HepG2 (cell line): ENCODE results near the gene SAPCD2. TPM values are rescaled to one million over a fixed set of nuclear protein-coding genes. Genes with fewer than 3 reads are reported as not detected.

Experiments
- ATAC-seq: fragments of 200-7000 bp; cut with Tn5 transposase; 3 replicates; pipeline ENCODE4 v1.9.1; 2020; ENCODE audit warnings: mild to moderate bottlenecking, moderate library complexity
- BruUV-seq: library from RNA; stranded (reverse); fragments of 400-500 nt; replicated peaks from 2 replicates; lab custom pipeline; 2021; lab: Mats Ljungman, UMichigan
- CTCF ChIA-PET: fragments of 300-600 bp; formaldehyde crosslinking; extraction: SDS; loops from one replicate; lab custom pipeline; 2021; ENCODE audit warnings: low total read pairs, inconsistent platforms, low intra/inter-chr PET ratio; lab: Yijun Ruan, JAX
- POLR2A ChIA-PET: fragments of 350-600 bp; sonication (Branson Sonifier 250); formaldehyde crosslinking; loops from one replicate; lab custom pipeline; 2020; ENCODE audit warnings: antibody characterized with exemption, inconsistent platforms; lab: Yijun Ruan, JAX
- DNase-seq: peaks from one replicate; pipeline ENCODE4 v3.0.0-alpha.2; 2015; ENCODE audit warnings: low spot score
- FAIRE-seq: peaks from 3 replicates; lab custom pipeline; 2011; peaks lifted over from hg19 to GRCh38; lab: Jason Lieb, UNC
- H2AFZ ChIP-seq: one replicate; pipeline ENCODE4 v1.6.1; 2011; ENCODE audit warnings: low read length, inconsistent platforms
- H3K27ac ChIP-seq: fragments of 300-600 bp; 3 replicates; pipeline ENCODE4 v1.8.0; 2011; ENCODE audit warnings: mixed run types, mild to moderate bottlenecking, mixed read lengths, low read length, inconsistent platforms; ENCODE audit not compliant: insufficient read depth; ENCODE audit errors: extremely low read length
- H3K27me3 ChIP-seq, 2 experiments: fragments of 200-600 bp in 1 of 2; 2 replicates in 1 of 2; 3 replicates in 1 of 2; pipeline versions ENCODE4 v1.6.0 to v1.8.0; 2011; ENCODE audit warnings: low read length in 2 of 2, mild to moderate bottlenecking in 2 of 2, moderate library complexity in 2 of 2, inconsistent platforms in 1 of 2; ENCODE audit not compliant: insufficient read depth in 2 of 2, control insufficient read depth in 1 of 2
- H3K36me3 ChIP-seq, 2 experiments: fragments of 200-600 bp in 1 of 2; replicated peaks in 1 of 2; 2 replicates in 1 of 2; 3 replicates in 1 of 2; pipeline versions ENCODE4 v1.5.1 to v1.8.0; 2011; ENCODE audit warnings: low read length in 2 of 2, inconsistent platforms in 1 of 2; ENCODE audit not compliant: insufficient read depth in 2 of 2, control insufficient read depth in 1 of 2
- H3K4me1 ChIP-seq: 2 replicates; pipeline ENCODE4 v1.5.1; 2012; ENCODE audit warnings: low read length, inconsistent platforms; ENCODE audit not compliant: insufficient read depth
- H3K4me2 ChIP-seq: 2 replicates; pipeline ENCODE4 v1.6.0; 2011; ENCODE audit warnings: low read depth, low read length, inconsistent platforms
- H3K4me3 ChIP-seq, 3 experiments: fragments of 200-600 bp in 1 of 3; sonication (generic), shearing (Covaris generic) in 1 of 3; replicated peaks in 1 of 3; 2 replicates each; pipeline ENCODE4 v1.5.1; 2011 to 2016; ENCODE audit warnings: low read length in 3 of 3, inconsistent platforms in 2 of 3, low read depth in 2 of 3, mild to moderate bottlenecking in 2 of 3, control low read depth in 1 of 3, mixed read lengths in 1 of 3; ENCODE audit not compliant: insufficient read depth in 1 of 3
- H3K79me2 ChIP-seq: one replicate; pipeline ENCODE4 v1.6.1; 2011; ENCODE audit warnings: low read length, inconsistent platforms; ENCODE audit not compliant: insufficient read depth
- H3K9ac ChIP-seq: 2 replicates; pipeline ENCODE4 v1.6.0; 2011; ENCODE audit warnings: mild to moderate bottlenecking, low read depth, low read length, inconsistent platforms; ENCODE audit not compliant: insufficient read depth
- H3K9me3 ChIP-seq: 2 replicates; pipeline ENCODE4 v1.5.1; 2012; ENCODE audit warnings: mild to moderate bottlenecking, low read length
- H4K20me1 ChIP-seq: 2 replicates; pipeline ENCODE4 v1.6.0; 2011; ENCODE audit warnings: inconsistent platforms, mild to moderate bottlenecking, low read length, moderate library complexity; ENCODE audit not compliant: insufficient read depth
- HES4 ChIP-seq: sonication (generic); formaldehyde crosslinking; IDR thresholded peaks from 2 replicates; pipeline ENCODE4 v1.9.0; 2021; ENCODE audit warnings: mild to moderate bottlenecking, missing genetic modification reagents, borderline replicate concordance
- MZF1 ChIP-seq: sonication (generic); formaldehyde crosslinking; IDR thresholded peaks from 2 replicates; pipeline ENCODE4 v1.8.1; 2023; ENCODE audit warnings: mild to moderate bottlenecking, missing genetic modification reagents, borderline replicate concordance
- NCOA1 ChIP-seq: sonication (generic); formaldehyde crosslinking; IDR thresholded peaks from 2 replicates; pipeline ENCODE4 v1.9.0; 2021; ENCODE audit warnings: missing genetic modification reagents
- PRPF4 ChIP-seq: fragments of 200-400 bp; formaldehyde crosslinking; IDR thresholded peaks from 2 replicates; pipeline ENCODE4 v1.6.1; 2016; ENCODE audit warnings: low read length, low read depth; ENCODE audit not compliant: poor library complexity, severe bottlenecking
- SMAD9 ChIP-seq: sonication (generic); formaldehyde crosslinking; IDR thresholded peaks from 2 replicates; pipeline ENCODE4 v1.5.1; 2020; ENCODE audit warnings: mild to moderate bottlenecking, missing genetic modification reagents
- ZNF256 ChIP-seq: sonication (generic); formaldehyde crosslinking; conservative IDR thresholded peaks from 2 replicates; pipeline ENCODE4 v1.4.0; 2020; ENCODE audit warnings: missing genetic modification reagents
- ZNF367 ChIP-seq: sonication (generic); formaldehyde crosslinking; IDR thresholded peaks from 2 replicates; pipeline ENCODE4 v1.4.0; 2020; ENCODE audit warnings: missing genetic modification reagents, borderline replicate concordance
- ZNF552 ChIP-seq: sonication (generic); formaldehyde crosslinking; IDR thresholded peaks from 2 replicates; pipeline ENCODE4 v1.9.0; 2022; ENCODE audit warnings: missing genetic modification reagents, mild to moderate bottlenecking, borderline replicate concordance
- ZSCAN29 ChIP-seq: sonication (generic); formaldehyde crosslinking; conservative IDR thresholded peaks from 2 replicates; pipeline ENCODE4 v1.4.0; 2020; ENCODE audit warnings: mild to moderate bottlenecking, missing genetic modification reagents
- WGBS: methylation state at CpG from one replicate; pipeline ENCODE4 v1.1.6; 2017; ENCODE audit warnings: low lambda C conversion rate; 5-methylcytosine and 5-hydroxymethylcytosine counted together
- in situ Hi-C: cut with HindIII; loops from 2 replicates; pipeline ENCODE4 v1.10.0; 2017; ENCODE audit warnings: low pct_unique_long_range_greater_than_20kb; ENCODE audit not compliant: extremely low pct_ligation_motif_present
- intact Hi-C: fragments of 100-400 bp; cut with micrococcal nuclease; formaldehyde crosslinking; loops from one replicate; pipeline ENCODE4 v1.10.0; 2022; ENCODE audit not compliant: unreplicated experiment
- polyA plus RNA-seq, 8 experiments: library from polyadenylated mRNA; depleted of rRNA in 3 of 8; stranded (reverse) in 7 of 8; unstranded in 1 of 8; fragments of >200 nt; fragmentation: Illumina TruSeq in 4 of 8; extraction: Trizol in 4 of 8; gene quantifications; 2 replicates each; pipeline versions ENCODE4 v1.2.1 to v1.2.3, GENCODE V29; 2011 to 2016; ENCODE audit warnings: low read depth in 4 of 8, missing spikeins in 1 of 8, mixed read lengths in 1 of 8; ENCODE audit not compliant: insufficient read depth in 1 of 8
- total RNA-seq, 5 experiments: library from RNA; depleted of rRNA; stranded (reverse); fragments of >200 nt; fragmentation: Illumina TruSeq; extraction: Trizol; gene quantifications; 2 replicates each; pipeline ENCODE4 v1.2.3, GENCODE V29; 2016; ENCODE audit warnings: low read depth in 1 of 5
- TF ChIP-seq, protein P1 (sequence below): sonication (generic); formaldehyde crosslinking; IDR thresholded peaks from 2 replicates; pipeline ENCODE4 v1.5.0; 2020; ENCODE audit warnings: missing genetic modification reagents
- TF ChIP-seq, protein P2 (sequence below): sonication (generic); formaldehyde crosslinking; IDR thresholded peaks from 2 replicates; pipeline ENCODE4 v1.4.0; 2020; ENCODE audit warnings: missing genetic modification reagents
- TF ChIP-seq, protein P3 (sequence below): sonication (generic); formaldehyde crosslinking; IDR thresholded peaks from 2 replicates; pipeline ENCODE4 v1.4.0; 2020; ENCODE audit warnings: missing genetic modification reagents
- TF ChIP-seq, protein P4 (sequence below): sonication (generic); formaldehyde crosslinking; IDR thresholded peaks from 2 replicates; pipeline ENCODE4 v1.4.0; 2020; ENCODE audit warnings: missing genetic modification reagents
- TF ChIP-seq, protein P5 (sequence below): sonication (generic); formaldehyde crosslinking; IDR thresholded peaks from 2 replicates; pipeline ENCODE4 v1.4.0; 2020; ENCODE audit warnings: mild to moderate bottlenecking, missing genetic modification reagents

SAPCD2 gene
- total and polyA plus RNA-seq, 2 of the 13 experiments (the other 11 are each of a cell fraction or from before 2014, with no cell fraction given), result 21.9 to 42.8 TPM

DNA sequence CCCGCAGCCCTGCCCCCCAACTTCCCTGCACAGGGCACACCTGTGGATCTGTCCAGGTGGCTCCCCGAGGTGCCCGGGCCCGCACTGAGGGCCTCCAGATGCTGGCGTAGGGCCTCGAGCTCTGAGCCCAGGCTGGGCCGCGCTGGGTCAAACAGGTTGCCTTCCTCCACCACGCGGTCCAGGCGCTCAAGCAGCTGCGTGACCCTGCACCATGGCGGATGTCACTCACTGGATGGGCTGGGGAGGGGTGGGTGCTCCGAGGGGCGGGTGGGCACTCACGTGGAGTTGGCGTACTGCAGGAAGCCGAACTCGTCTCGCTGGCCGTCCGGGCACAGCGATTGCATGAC, 47.7 kb downstream of the SAPCD2 start (continued):
- TF ChIP-seq, protein P1, sequence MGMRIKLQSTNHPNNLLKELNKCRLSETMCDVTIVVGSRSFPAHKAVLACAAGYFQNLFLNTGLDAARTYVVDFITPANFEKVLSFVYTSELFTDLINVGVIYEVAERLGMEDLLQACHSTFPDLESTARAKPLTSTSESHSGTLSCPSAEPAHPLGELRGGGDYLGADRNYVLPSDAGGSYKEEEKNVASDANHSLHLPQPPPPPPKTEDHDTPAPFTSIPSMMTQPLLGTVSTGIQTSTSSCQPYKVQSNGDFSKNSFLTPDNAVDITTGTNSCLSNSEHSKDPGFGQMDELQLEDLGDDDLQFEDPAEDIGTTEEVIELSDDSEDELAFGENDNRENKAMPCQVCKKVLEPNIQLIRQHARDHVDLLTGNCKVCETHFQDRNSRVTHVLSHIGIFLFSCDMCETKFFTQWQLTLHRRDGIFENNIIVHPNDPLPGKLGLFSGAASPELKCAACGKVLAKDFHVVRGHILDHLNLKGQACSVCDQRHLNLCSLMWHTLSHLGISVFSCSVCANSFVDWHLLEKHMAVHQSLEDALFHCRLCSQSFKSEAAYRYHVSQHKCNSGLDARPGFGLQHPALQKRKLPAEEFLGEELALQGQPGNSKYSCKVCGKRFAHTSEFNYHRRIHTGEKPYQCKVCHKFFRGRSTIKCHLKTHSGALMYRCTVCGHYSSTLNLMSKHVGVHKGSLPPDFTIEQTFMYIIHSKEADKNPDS (CRISPR knock-in tag), result 0 out of 2 replicates have a peak, but pooled peaks have one; percentile 30
- TF ChIP-seq, protein P2, sequence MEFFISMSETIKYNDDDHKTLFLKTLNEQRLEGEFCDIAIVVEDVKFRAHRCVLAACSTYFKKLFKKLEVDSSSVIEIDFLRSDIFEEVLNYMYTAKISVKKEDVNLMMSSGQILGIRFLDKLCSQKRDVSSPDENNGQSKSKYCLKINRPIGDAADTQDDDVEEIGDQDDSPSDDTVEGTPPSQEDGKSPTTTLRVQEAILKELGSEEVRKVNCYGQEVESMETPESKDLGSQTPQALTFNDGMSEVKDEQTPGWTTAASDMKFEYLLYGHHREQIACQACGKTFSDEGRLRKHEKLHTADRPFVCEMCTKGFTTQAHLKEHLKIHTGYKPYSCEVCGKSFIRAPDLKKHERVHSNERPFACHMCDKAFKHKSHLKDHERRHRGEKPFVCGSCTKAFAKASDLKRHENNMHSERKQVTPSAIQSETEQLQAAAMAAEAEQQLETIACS (CRISPR knock-in tag), result no peak
- TF ChIP-seq, protein P3, sequence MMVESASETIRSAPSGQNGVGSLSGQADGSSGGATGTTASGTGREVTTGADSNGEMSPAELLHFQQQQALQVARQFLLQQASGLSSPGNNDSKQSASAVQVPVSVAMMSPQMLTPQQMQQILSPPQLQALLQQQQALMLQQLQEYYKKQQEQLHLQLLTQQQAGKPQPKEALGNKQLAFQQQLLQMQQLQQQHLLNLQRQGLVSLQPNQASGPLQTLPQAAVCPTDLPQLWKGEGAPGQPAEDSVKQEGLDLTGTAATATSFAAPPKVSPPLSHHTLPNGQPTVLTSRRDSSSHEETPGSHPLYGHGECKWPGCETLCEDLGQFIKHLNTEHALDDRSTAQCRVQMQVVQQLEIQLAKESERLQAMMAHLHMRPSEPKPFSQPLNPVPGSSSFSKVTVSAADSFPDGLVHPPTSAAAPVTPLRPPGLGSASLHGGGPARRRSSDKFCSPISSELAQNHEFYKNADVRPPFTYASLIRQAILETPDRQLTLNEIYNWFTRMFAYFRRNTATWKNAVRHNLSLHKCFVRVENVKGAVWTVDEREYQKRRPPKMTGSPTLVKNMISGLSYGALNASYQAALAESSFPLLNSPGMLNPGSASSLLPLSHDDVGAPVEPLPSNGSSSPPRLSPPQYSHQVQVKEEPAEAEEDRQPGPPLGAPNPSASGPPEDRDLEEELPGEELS, result no peak
- no peak for TF ChIP-seq ZSCAN29 (CRISPR knock-in tag)
- TF ChIP-seq, all 625 proteins: peak for 4

DNA sequence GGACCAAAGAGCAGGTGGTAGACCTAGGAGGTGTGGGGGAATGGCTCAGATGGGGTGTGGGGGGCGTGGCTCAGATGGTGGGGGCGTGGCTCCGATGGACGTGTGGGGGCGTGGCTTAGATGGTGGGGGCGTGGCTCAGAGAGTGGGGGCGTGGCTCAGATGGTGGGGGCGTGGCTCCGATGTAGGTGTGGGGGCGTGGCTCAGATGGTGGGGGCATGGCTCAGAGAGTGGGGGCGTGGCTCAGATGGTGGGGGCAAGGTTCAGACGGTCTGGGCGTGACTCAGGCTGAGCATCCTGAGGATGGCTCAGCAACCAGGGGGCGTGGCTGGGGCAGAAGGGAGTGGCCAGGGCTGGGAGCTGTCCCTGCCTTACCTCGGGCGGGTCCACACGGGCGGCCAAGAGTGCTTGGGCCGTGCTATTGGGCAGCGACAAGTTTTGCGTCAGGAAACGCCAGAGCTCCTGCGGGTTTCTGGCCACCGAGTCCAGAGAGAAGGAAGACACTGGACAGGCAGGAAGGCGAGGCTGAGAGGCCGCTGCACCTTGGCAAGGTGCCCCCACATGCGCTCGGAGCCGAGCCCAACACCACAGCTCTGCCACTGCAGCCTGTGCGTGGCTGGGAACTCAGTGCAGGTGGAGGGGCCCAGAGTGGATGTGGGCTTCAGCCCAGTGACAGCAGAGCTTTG, 48.2 kb downstream of the SAPCD2 start:
- no peaks in the 10 kb centered on the region for H3K79me2 ChIP-seq
- H3K27ac ChIP-seq, result peak overlapping the region; percentile 36
- in situ Hi-C loops (no loop called here), intact Hi-C loops (no loop called here)
- 31% methylated on average over 15 of the region's 30 CpGs for WGBS
- H3K9me3 ChIP-seq, result no peaks in the 10 kb centered on the region
- no peak overlapping the region for H2AFZ ChIP-seq
- H3K4me2 ChIP-seq, result peak overlapping the region; percentile 45; the same call in 1 of the 2 replicates
- H3K4me3 ChIP-seq, result no peak overlapping the region; a peak in 1 of 6 replicates
- ATAC-seq (peak; percentile 84), DNase-seq (peak; percentile 88), FAIRE-seq (peak; percentile 90)
- no TSS peak for BruUV-seq
- no peaks in the 10 kb centered on the region; a peak in 1 of 5 replicates for H3K27me3 ChIP-seq
- H3K36me3 ChIP-seq, result no peaks in the 10 kb centered on the region
- H3K4me1 ChIP-seq, result peaks cover 56% of the 10 kb centered on the region
- ChIA-PET POLR2A (interaction anchor here (0.7 to 1.7 kb wide), 8 partner anchors 10 to 222 kb away, joined by 3 to 6 read pairs (median 4); partner anchors contain the start of genes CLIC3, FUT7 and PAXX), CTCF (no interaction called here)
- no peaks in the 10 kb centered on the region for H4K20me1 ChIP-seq
- H3K9ac ChIP-seq, result peak overlapping the region; percentile 11; the same call in 1 of the 2 replicates
- TF ChIP-seq SMAD9 (CRISPR knock-in tag) (no peak), ZNF256 (CRISPR knock-in tag) (no peak), ZNF367 (CRISPR knock-in tag) (no peak), PRPF4 (no peak), NCOA1 (CRISPR knock-in tag) (no peak), MZF1 (CRISPR knock-in tag) (0 out of 2 replicates have a peak, but pooled peaks have one; percentile 38), HES4 (CRISPR knock-in tag) (no peak), ZNF552 (CRISPR knock-in tag) (no peak)
- TF ChIP-seq, protein P4, sequence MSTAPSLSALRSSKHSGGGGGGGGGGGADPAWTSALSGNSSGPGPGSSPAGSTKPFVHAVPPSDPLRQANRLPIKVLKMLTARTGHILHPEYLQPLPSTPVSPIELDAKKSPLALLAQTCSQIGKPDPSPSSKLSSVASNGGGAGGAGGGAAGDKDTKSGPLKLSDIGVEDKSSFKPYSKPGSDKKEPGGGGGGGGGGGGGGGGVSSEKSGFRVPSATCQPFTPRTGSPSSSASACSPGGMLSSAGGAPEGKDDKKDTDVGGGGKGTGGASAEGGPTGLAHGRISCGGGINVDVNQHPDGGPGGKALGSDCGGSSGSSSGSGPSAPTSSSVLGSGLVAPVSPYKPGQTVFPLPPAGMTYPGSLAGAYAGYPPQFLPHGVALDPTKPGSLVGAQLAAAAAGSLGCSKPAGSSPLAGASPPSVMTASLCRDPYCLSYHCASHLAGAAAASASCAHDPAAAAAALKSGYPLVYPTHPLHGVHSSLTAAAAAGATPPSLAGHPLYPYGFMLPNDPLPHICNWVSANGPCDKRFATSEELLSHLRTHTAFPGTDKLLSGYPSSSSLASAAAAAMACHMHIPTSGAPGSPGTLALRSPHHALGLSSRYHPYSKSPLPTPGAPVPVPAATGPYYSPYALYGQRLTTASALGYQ (CRISPR knock-in tag), result no peak
- TF ChIP-seq, protein P5, sequence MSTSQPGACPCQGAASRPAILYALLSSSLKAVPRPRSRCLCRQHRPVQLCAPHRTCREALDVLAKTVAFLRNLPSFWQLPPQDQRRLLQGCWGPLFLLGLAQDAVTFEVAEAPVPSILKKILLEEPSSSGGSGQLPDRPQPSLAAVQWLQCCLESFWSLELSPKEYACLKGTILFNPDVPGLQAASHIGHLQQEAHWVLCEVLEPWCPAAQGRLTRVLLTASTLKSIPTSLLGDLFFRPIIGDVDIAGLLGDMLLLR (CRISPR knock-in tag), result no peak
